Mesendoderm (in vitro differentiated cells): ENCODE results near the gene WNT1.

ENCODE experiments used
- DNase-seq: peaks from one replicate; pipeline ENCODE4 v3.0.0; 2013
- H2AK5ac ChIP-seq: 2 replicates; pipeline ENCODE4 v1.6.1; 2013; ENCODE audit warnings: low read length, inconsistent platforms
- H2BK120ac ChIP-seq: 2 replicates; pipeline ENCODE4 v1.6.1; 2013; ENCODE audit warnings: low read depth, mild to moderate bottlenecking, low read length, moderate library complexity, mixed read lengths
- H2BK15ac ChIP-seq: replicated peaks from 2 replicates; pipeline ENCODE4 v1.6.1; 2013; ENCODE audit warnings: low read depth, mild to moderate bottlenecking, moderate library complexity
- H2BK5ac ChIP-seq: 2 replicates; pipeline ENCODE4 v1.6.1; 2013; ENCODE audit warnings: low read length, inconsistent platforms
- H3K18ac ChIP-seq: 2 replicates; pipeline ENCODE4 v1.6.1; 2013; ENCODE audit warnings: mild to moderate bottlenecking, low read length, mixed read lengths
- H3K23ac ChIP-seq: one replicate; pipeline ENCODE4 v1.6.1; 2013; ENCODE audit warnings: low read length
- H3K27ac ChIP-seq: 2 replicates; pipeline ENCODE4 v1.5.1; 2013; ENCODE audit warnings: low read depth, mild to moderate bottlenecking, inconsistent platforms, low read length, moderate library complexity
- H3K27me3 ChIP-seq: 2 replicates; pipeline ENCODE4 v1.6.1; 2013; ENCODE audit warnings: low read length, control low read depth, mild to moderate bottlenecking, inconsistent platforms; ENCODE audit not compliant: insufficient read depth, poor library complexity
- H3K36me3 ChIP-seq: 2 replicates; pipeline ENCODE4 v1.6.1; 2013; ENCODE audit warnings: low read length, inconsistent platforms; ENCODE audit not compliant: control insufficient read depth, insufficient read depth
- H3K4ac ChIP-seq: one replicate; pipeline ENCODE4 v1.6.1; 2013; ENCODE audit warnings: low read depth, mild to moderate bottlenecking, low read length, moderate library complexity
- H3K4me1 ChIP-seq: 2 replicates; pipeline ENCODE4 v1.6.1; 2013; ENCODE audit warnings: low read depth, low read length, inconsistent platforms; ENCODE audit not compliant: control insufficient read depth
- H3K4me2 ChIP-seq: 2 replicates; pipeline ENCODE4 v1.6.1; 2013; ENCODE audit warnings: low read length
- H3K4me3 ChIP-seq: 2 replicates; pipeline ENCODE4 v1.5.1; 2013; ENCODE audit warnings: mild to moderate bottlenecking, low read length
- H3K56ac ChIP-seq: one replicate; pipeline ENCODE4 v1.6.1; 2013; ENCODE audit warnings: low read length
- H3K79me1 ChIP-seq: 2 replicates; pipeline ENCODE4 v1.6.1; 2013; ENCODE audit warnings: low read length, inconsistent platforms
- H3K79me2 ChIP-seq: 2 replicates; pipeline ENCODE4 v1.6.1; 2013; ENCODE audit warnings: mild to moderate bottlenecking, low read length; ENCODE audit not compliant: control insufficient read depth, insufficient read depth
- H3K9ac ChIP-seq: 2 replicates; pipeline ENCODE4 v1.6.1; 2013; ENCODE audit warnings: low read length, inconsistent platforms
- H4K5ac ChIP-seq: one replicate; pipeline ENCODE4 v1.6.1; 2013; ENCODE audit warnings: low read length
- H4K8ac ChIP-seq: one replicate; pipeline ENCODE4 v1.6.1; 2013; ENCODE audit warnings: low read depth, mild to moderate bottlenecking, control low read depth, low read length, moderate library complexity
- WGBS: extraction: QIAGEN DNeasy Blood & Tissue Kit; methylation state at CpG from one replicate; pipeline ENCODE4 v1.1.7; 2013; ENCODE audit warnings: low lambda C conversion rate, missing lambda C conversion rate; ENCODE audit not compliant: insufficient coverage; ENCODE audit errors: extremely low coverage; 5-methylcytosine and 5-hydroxymethylcytosine counted together

Gene WNT1

DNA sequence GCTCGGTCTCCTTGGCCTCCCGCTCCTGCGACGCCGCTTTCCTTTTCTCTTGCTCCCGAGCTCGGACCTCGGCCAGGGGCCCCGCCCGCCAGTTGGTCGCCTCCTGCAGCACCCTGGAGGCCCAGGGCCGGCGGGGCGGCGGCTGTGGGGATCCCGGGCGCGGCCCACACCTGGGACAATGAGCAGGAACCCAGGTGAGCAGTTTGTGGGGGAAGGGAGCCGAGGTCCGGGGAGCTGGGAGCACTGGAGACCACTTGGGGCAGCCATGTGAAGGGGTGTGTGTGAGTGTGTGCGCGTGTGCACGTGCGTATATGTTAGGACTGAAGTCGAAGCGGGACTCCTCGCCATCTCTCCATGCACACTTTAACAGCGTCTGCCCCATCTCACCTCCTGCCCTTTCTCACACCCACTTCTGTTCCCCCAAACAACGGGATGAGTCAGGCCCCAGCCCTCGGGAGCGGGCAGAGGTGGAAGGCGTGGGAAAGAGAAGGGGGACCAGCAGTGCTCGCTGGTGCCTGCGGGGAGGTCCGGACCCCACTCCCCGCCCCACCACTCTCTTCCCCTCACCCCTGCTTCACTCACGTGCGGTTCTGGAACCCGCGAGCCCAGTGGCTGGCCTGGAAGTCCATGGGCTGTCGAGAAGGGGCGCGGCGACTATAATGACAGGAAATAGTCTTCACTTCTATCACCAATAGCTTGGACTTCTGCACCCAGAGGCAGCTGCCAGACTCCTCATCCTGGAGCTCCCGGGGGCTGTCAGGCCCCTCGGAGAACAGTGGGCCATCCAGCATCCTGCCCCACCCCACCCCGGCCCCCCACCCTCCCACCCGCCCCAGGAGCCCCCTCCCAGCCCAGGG is 20.6 kb downstream of the WNT1 start:
- H3K27me3 ChIP-seq: peaks cover 14% of the 10 kb centered on the region
- DNase-seq: no peak
- no peak overlapping the region for H3K23ac ChIP-seq
- H2BK15ac ChIP-seq: no peak overlapping the region
- H2AK5ac ChIP-seq: no peak overlapping the region
- peak overlapping the region; percentile 58 for H3K4me2 ChIP-seq
- no peak overlapping the region for H4K8ac ChIP-seq
- H2BK120ac ChIP-seq: no peak overlapping the region
- no peaks in the 10 kb centered on the region for H3K36me3 ChIP-seq
- no peak overlapping the region for H3K4ac ChIP-seq
- H3K27ac ChIP-seq: no peak overlapping the region
- peak overlapping the region; percentile 63 for H3K56ac ChIP-seq
- H3K79me1 ChIP-seq: no peaks in the 10 kb centered on the region
- no peak overlapping the region for H3K4me3 ChIP-seq
- H3K9ac ChIP-seq: peak overlapping the region; percentile 44
- no peaks in the 10 kb centered on the region for H3K79me2 ChIP-seq
- no CpG with 5 or more reads among the region's 48 CpGs for WGBS
- no peak overlapping the region for H2BK5ac ChIP-seq
- H3K18ac ChIP-seq: no peak overlapping the region
- no peak overlapping the region for H4K5ac ChIP-seq
- H3K4me1 ChIP-seq: peaks cover 6% of the 10 kb centered on the region

- Histone ChIP-seq H3K4me2 (peak within 1 kb of the TSS; percentile 58), H3K4me1 (peaks cover 2% of the 10 kb centered on the region), H2BK120ac (no peak within 1 kb of the TSS), H3K4ac (no peak within 1 kb of the TSS), H2BK5ac (no peak within 1 kb of the TSS), H3K27me3 (peaks cover 13% of the 10 kb centered on the region), H3K36me3 (no peaks in the 10 kb centered on the region), H3K79me2 (no peaks in the 10 kb centered on the region), H3K4me3 (peak within 1 kb of the TSS; percentile 2), H3K23ac (no peak within 1 kb of the TSS), H4K8ac (no peak within 1 kb of the TSS), H3K56ac (peak within 1 kb of the TSS; percentile 63), H4K5ac (no peak within 1 kb of the TSS), H3K27ac (no peak within 1 kb of the TSS), H2AK5ac (no peak within 1 kb of the TSS), H2BK15ac (no peak within 1 kb of the TSS), H3K18ac (no peak within 1 kb of the TSS), H3K9ac (peak within 1 kb of the TSS; percentile 44), H3K79me1 (no peaks in the 10 kb centered on the region)
- no peak for DNase-seq
- WGBS: no CpG with 5 or more reads among the region's 30 CpGs
Observed at GRCh38 chr12:48999371-49000131, 21.4 kb downstream of the WNT1 start, which contains the start of gene DDN. DDN (minus strand) TSS chr12:48999375; CDS start chr12:48999287, 88 bp downstream.

GRCh38 chr12:49000346-49000745 is 22.2 kb downstream of the WNT1 start:
- Histone ChIP-seq H2BK120ac (no peak overlapping the region), H3K9ac (no peak overlapping the region), H3K4ac (no peak overlapping the region), H3K23ac (no peak overlapping the region), H3K36me3 (no peaks in the 10 kb centered on the region), H3K4me3 (no peak overlapping the region), H2BK5ac (no peak overlapping the region), H3K27me3 (peaks cover 10% of the 10 kb centered on the region), H3K18ac (no peak overlapping the region), H3K79me2 (no peaks in the 10 kb centered on the region), H2AK5ac (no peak overlapping the region), H3K4me2 (no peak overlapping the region), H4K5ac (no peak overlapping the region), H4K8ac (no peak overlapping the region), H2BK15ac (no peak overlapping the region), H3K4me1 (peaks cover 2% of the 10 kb centered on the region), H3K56ac (no peak overlapping the region), H3K27ac (no peak overlapping the region), H3K79me1 (no peaks in the 10 kb centered on the region)
- no peak for DNase-seq
- WGBS: no CpG with 5 or more reads among the region's 2 CpGs

DNA sequence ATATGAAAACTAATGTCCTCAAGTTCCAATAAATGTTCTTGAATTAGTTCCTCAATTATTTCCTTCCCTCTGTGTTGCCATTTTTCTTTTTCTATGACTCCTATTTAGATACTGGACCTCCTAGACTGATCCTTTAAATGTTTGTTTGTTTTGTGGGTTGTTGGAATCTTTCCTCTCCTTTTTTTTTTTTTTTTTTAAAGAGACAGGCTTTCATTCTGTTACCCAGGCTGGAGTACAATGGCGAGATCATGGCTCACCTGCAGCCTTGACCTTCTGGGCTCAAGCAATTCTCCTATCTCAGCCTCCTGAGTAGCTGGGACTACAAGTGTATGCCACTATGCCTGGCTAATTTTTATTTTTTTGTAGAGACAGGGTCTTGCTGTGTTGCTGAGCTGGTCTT is 30.8 kb downstream of the WNT1 start:
- DNase-seq: no peak
- Histone ChIP-seq H3K27me3 (no peaks in the 10 kb centered on the region), H3K9ac (no peak overlapping the region), H3K4me1 (no peaks in the 10 kb centered on the region), H2BK15ac (no peak overlapping the region), H4K5ac (no peak overlapping the region), H3K27ac (no peak overlapping the region), H2AK5ac (no peak overlapping the region), H3K56ac (no peak overlapping the region), H3K36me3 (no peaks in the 10 kb centered on the region), H3K79me1 (no peaks in the 10 kb centered on the region), H3K23ac (no peak overlapping the region), H3K18ac (no peak overlapping the region), H3K4me2 (no peak overlapping the region), H3K79me2 (no peaks in the 10 kb centered on the region), H3K4me3 (no peak overlapping the region), H4K8ac (no peak overlapping the region), H2BK5ac (no peak overlapping the region), H2BK120ac (no peak overlapping the region), H3K4ac (no peak overlapping the region)
- WGBS: no CpG with 5 or more reads among the region's 1 CpG

- no peaks in the 10 kb centered on the region for H3K36me3 ChIP-seq
- H2BK120ac ChIP-seq: no peak overlapping the region
- no peaks in the 10 kb centered on the region for H3K79me2 ChIP-seq
- no peak overlapping the region for H3K27ac ChIP-seq
- H3K4ac ChIP-seq: no peak overlapping the region
- no CpG with 5 or more reads among the region's 3 CpGs for WGBS
- no peak overlapping the region for H4K8ac ChIP-seq
- no peak overlapping the region for H3K23ac ChIP-seq
- H2BK15ac ChIP-seq: no peak overlapping the region
- H3K4me3 ChIP-seq: no peak overlapping the region
- no peak overlapping the region for H2BK5ac ChIP-seq
- H3K9ac ChIP-seq: no peak overlapping the region
- DNase-seq: no peak
- H3K56ac ChIP-seq: no peak overlapping the region
- H3K4me2 ChIP-seq: no peak overlapping the region
- no peak overlapping the region for H2AK5ac ChIP-seq
- no peak overlapping the region for H3K18ac ChIP-seq
- no peaks in the 10 kb centered on the region for H3K79me1 ChIP-seq
- H4K5ac ChIP-seq: no peak overlapping the region
- H3K27me3 ChIP-seq: no peaks in the 10 kb centered on the region
- no peaks in the 10 kb centered on the region for H3K4me1 ChIP-seq
Observed at GRCh38 chr12:49010092-49010668, 32.1 kb downstream of the WNT1 start.
